ENCODE measurements around the gene SHTN1. TPM values are rescaled to one million over a fixed set of nuclear protein-coding genes. Genes with fewer than 3 reads are reported as not detected.

The SHTN1 gene
- total and polyA plus RNA-seq, 7 donors: 0.17 to 3.2 (median 0.78) TPM

DNA sequence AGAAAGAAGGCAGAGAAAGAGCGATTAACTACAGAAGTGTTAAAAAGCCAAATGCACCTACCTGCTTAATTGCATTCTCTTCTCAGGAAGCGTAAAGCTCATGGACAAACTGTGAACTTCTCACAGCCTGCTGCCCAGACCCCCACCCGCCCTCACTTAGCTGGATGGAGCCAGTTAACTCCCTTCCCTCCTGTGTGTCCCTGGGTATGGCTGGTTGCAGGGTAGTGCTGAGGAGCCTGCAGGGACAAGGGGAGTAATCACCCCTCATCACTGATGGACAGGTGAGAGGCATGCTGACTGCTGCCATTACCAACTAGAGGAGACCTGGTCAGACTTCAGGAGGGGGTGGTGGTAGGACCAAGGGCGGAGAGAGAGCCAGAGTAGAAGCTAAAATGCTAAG, 118.2 kb downstream of the SHTN1 start:
- no peak overlapping the region for H3K4me3 ChIP-seq
- no peak for TF ChIP-seq CTCF (IDR thresholded peaks at IDR 0.05)
- H3K36me3 ChIP-seq (ENCODE audit: insufficient read depth in 1 of 2, low read depth in 1 of 2): no peaks in the 10 kb centered on the region
- no peak for ATAC-seq
- H3K9me3 ChIP-seq: no peaks in the 10 kb centered on the region
- no peaks in the 10 kb centered on the region for H3K27me3 ChIP-seq (ENCODE audit: insufficient read depth in 3 of 3, low read length in 2 of 3)
- no peak overlapping the region for H3K27ac ChIP-seq
- intact Hi-C loops (cut with DNase I): no loop called here
- 95 to 98% (median 96%) methylated on average over 4 of the region's 4 CpGs for WGBS, 3 donors
- no peaks in the 10 kb centered on the region for H3K4me1 ChIP-seq
- no peak for DNase-seq

GRCh38 chr10:116882639-116883038, 122.3 kb downstream of the SHTN1 start:
- no peak for DNase-seq
- Histone ChIP-seq H3K4me3 (no peak overlapping the region), H3K27ac (no peak overlapping the region), H3K4me1 (no peaks in the 10 kb centered on the region), H3K27me3 (ENCODE audit: insufficient read depth in 3 of 3, low read length in 2 of 3) (no peaks in the 10 kb centered on the region), H3K36me3 (ENCODE audit: insufficient read depth in 1 of 2, low read depth in 1 of 2) (no peaks in the 10 kb centered on the region), H3K9me3 (no peaks in the 10 kb centered on the region)
- intact Hi-C loops (cut with DNase I): no loop called here
- WGBS, 3 donors: 77 to 85% (median 81%) methylated on average over 2 of the region's 2 CpGs
- TF ChIP-seq CTCF (IDR thresholded peaks at IDR 0.05): no peak
- no peak for ATAC-seq

GRCh38 chr10:116880716-116881482, 124.1 kb downstream of the SHTN1 start:
- Histone ChIP-seq H3K36me3 (ENCODE audit: insufficient read depth in 1 of 2, low read depth in 1 of 2) (no peaks in the 10 kb centered on the region), H3K4me3 (no peak overlapping the region), H3K4me1 (no peaks in the 10 kb centered on the region), H3K27me3 (ENCODE audit: insufficient read depth in 3 of 3, low read length in 2 of 3) (no peaks in the 10 kb centered on the region), H3K27ac (no peak overlapping the region), H3K9me3 (no peaks in the 10 kb centered on the region)
- ATAC-seq (no peak), DNase-seq (no peak)
- WGBS, 3 donors: 56 to 64% (median 57%) methylated on average over 10 of the region's 10 CpGs
- TF ChIP-seq CTCF (IDR thresholded peaks at IDR 0.05): no peak
- intact Hi-C loops (cut with DNase I): no loop called here

DNA sequence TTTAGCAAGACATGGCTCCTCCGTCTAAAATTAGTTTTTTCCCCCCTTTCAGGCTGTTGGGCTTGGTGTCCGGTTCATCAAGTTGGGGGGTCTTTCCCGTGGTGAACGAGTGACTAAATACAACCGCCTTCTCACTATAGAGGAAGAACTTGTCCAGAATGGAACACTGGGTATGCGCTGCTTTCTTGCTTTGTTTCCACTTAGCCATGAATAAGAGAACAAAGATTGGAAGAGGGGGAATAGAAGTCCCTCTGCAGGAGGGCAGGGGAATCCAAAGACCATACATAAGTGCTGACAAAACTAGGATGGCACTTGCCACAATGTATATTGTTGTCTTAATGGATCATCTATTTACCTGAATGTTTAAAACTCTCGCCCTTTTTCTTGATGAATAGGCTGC, 125.2 kb downstream of the SHTN1 start:
- intact Hi-C loops (cut with DNase I): no loop called here
- H3K27me3 ChIP-seq (ENCODE audit: insufficient read depth in 3 of 3, low read length in 2 of 3): no peaks in the 10 kb centered on the region
- H3K9me3 ChIP-seq: no peaks in the 10 kb centered on the region
- no peak for ATAC-seq
- DNase-seq: no peak
- 81 to 85% (median 84%) methylated on average over 7 of the region's 7 CpGs for WGBS, 3 donors
- H3K4me3 ChIP-seq: no peak overlapping the region
- no peaks in the 10 kb centered on the region for H3K4me1 ChIP-seq
- no peak overlapping the region for H3K27ac ChIP-seq
- no peak for TF ChIP-seq CTCF (IDR thresholded peaks at IDR 0.05)
- H3K36me3 ChIP-seq (ENCODE audit: insufficient read depth in 1 of 2, low read depth in 1 of 2): no peaks in the 10 kb centered on the region

DNA sequence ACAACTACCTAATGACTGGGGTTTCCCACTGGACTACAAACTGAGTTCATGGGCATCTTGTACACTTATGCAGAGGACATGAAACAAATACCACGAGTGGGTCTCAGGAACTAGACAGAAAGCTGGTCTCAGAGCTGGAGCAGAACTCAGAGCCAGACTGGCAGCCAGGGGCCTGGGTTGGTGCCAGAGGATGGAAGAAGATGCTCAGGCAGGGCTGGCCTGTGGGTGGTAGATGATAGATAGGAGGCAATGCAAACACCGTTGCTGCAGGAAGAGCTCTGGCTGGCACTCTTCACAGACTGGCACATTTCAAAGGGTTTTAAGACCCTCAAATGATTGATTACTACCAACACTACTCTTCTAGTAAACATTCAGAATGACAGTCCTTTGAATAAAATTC, 126.9 kb downstream of the SHTN1 start:
- Histone ChIP-seq H3K4me3 (no peak overlapping the region), H3K4me1 (no peaks in the 10 kb centered on the region), H3K27ac (no peak overlapping the region), H3K9me3 (no peaks in the 10 kb centered on the region), H3K27me3 (ENCODE audit: insufficient read depth in 3 of 3, low read length in 2 of 3) (no peaks in the 10 kb centered on the region), H3K36me3 (ENCODE audit: insufficient read depth in 1 of 2, low read depth in 1 of 2) (no peaks in the 10 kb centered on the region)
- intact Hi-C loops (cut with DNase I): no loop called here
- no peak for TF ChIP-seq CTCF (IDR thresholded peaks at IDR 0.05)
- WGBS, 3 donors: 52 to 73% (median 57%) methylated on average over 2 of the region's 2 CpGs
- ATAC-seq: no peak
- DNase-seq: no peak
